Endothelial cell of umbilical vein (primary cell): ENCODE measurements around the gene IL4R. TPM values are rescaled to one million over a fixed set of nuclear protein-coding genes. Genes with fewer than 3 reads are reported as not detected.

ENCODE experiments used
- BruUV-seq: library from RNA; stranded (reverse); fragments of 400-500 nt; replicated peaks from 2 replicates; lab custom pipeline; 2021; lab: Mats Ljungman, UMichigan
- CTCF ChIA-PET: fragments of 300-600, 350-600 bp; sonication (Branson Sonifier 250); formaldehyde crosslinking; loops from one replicate; lab custom pipeline; 2021; ENCODE audit warnings: antibody characterized with exemption, inconsistent platforms; lab: Charles Lee
- POLR2A ChIA-PET: fragments of 300-600, 350-600 bp; sonication (Branson Sonifier 250); formaldehyde crosslinking; loops from one replicate; lab custom pipeline; 2021; ENCODE audit warnings: antibody characterized with exemption, inconsistent platforms; lab: Charles Lee
- DNase-seq: peaks from one replicate; pipeline ENCODE4 v3.0.0-alpha.2; 2011; ENCODE audit warnings: low read depth, low spot score
- FAIRE-seq: peaks from 2 replicates; lab custom pipeline; 2011; peaks lifted over from hg19 to GRCh38; lab: Jason Lieb, UNC
- H2AFZ ChIP-seq: 2 replicates; pipeline ENCODE4 v1.6.0; 2012; ENCODE audit warnings: low read depth, low read length, control low read depth, inconsistent platforms
- H3K27ac ChIP-seq: 2 replicates; pipeline ENCODE4 v1.5.1; 2011; ENCODE audit warnings: low read depth, mild to moderate bottlenecking, control low read depth, low read length, moderate library complexity; ENCODE audit not compliant: insufficient read depth
- H3K27me3 ChIP-seq, 2 experiments: 2 replicates each; pipeline versions ENCODE4 v1.6.0 to v1.6.1; 2011; ENCODE audit warnings: low read length in 2 of 2, mixed read lengths in 1 of 2; ENCODE audit not compliant: control insufficient read depth in 2 of 2, insufficient read depth in 2 of 2
- H3K36me3 ChIP-seq, 2 experiments: 2 replicates in 1 of 2; 3 replicates in 1 of 2; pipeline ENCODE4 v1.5.1; 2011; ENCODE audit warnings: low read length in 2 of 2, mild to moderate bottlenecking in 1 of 2, moderate library complexity in 1 of 2; ENCODE audit not compliant: control insufficient read depth in 2 of 2, insufficient read depth in 2 of 2; ENCODE audit errors: extremely low read depth in 1 of 2
- H3K4me1 ChIP-seq: 3 replicates; pipeline ENCODE4 v1.5.1; 2011; ENCODE audit warnings: mild to moderate bottlenecking, low read length; ENCODE audit not compliant: control insufficient read depth, insufficient read depth; ENCODE audit errors: extremely low read depth
- H3K4me2 ChIP-seq: 2 replicates; pipeline ENCODE4 v1.6.1; 2011; ENCODE audit warnings: low read length, control low read depth, mixed read lengths; ENCODE audit not compliant: insufficient read depth
- H3K4me3 ChIP-seq, 3 experiments: fragments of 200-600 bp in 1 of 3; sonication (generic), shearing (Covaris generic) in 1 of 3; replicated peaks in 1 of 3; 2 replicates each; pipeline ENCODE4 v1.5.1; 2011 to 2016; ENCODE audit warnings: control low read depth in 3 of 3, low read length in 3 of 3, mild to moderate bottlenecking in 2 of 3, inconsistent platforms in 1 of 3, low read depth in 1 of 3, moderate library complexity in 1 of 3; ENCODE audit not compliant: insufficient read depth in 1 of 3
- H3K79me2 ChIP-seq: 2 replicates; pipeline ENCODE4 v1.6.0; 2012; ENCODE audit warnings: low read length, inconsistent platforms; ENCODE audit not compliant: control insufficient read depth, insufficient read depth
- H3K9ac ChIP-seq: replicated peaks from 2 replicates; pipeline ENCODE3; 2011; ENCODE audit warnings: low read length, control low read depth; ENCODE audit not compliant: insufficient read depth; ENCODE audit errors: extremely low read depth
- H3K9me1 ChIP-seq: replicated peaks from 3 replicates; pipeline ENCODE4 v1.6.0; 2011; ENCODE audit warnings: mild to moderate bottlenecking, low read length; ENCODE audit not compliant: control insufficient read depth, insufficient read depth; ENCODE audit errors: extremely low read depth
- H3K9me3 ChIP-seq: replicated peaks from 2 replicates; pipeline ENCODE4 v1.5.1; 2012; ENCODE audit warnings: low read length, inconsistent platforms; ENCODE audit not compliant: control insufficient read depth, insufficient read depth
- H4K20me1 ChIP-seq: replicated peaks from 2 replicates; pipeline ENCODE3; 2011; ENCODE audit warnings: mild to moderate bottlenecking, low read length; ENCODE audit not compliant: control insufficient read depth, insufficient read depth; ENCODE audit errors: extremely low read depth
- EZH2 ChIP-seq: IDR thresholded peaks from 2 replicates; pipeline ENCODE4 v1.6.1; 2012; ENCODE audit warnings: borderline replicate concordance, low read depth, mild to moderate bottlenecking, moderate library complexity, low read length, inconsistent platforms; ENCODE audit not compliant: severe bottlenecking
- FOS ChIP-seq: IDR thresholded peaks from 2 replicates; pipeline ENCODE4 v1.6.1; 2011; ENCODE audit warnings: mild to moderate bottlenecking, low read length, moderate library complexity, borderline replicate concordance; ENCODE audit not compliant: insufficient read depth
- GATA2 ChIP-seq: IDR thresholded peaks from 2 replicates; pipeline ENCODE4 v1.7.0; 2011; ENCODE audit warnings: low read depth, mild to moderate bottlenecking, moderate library complexity, mixed read lengths, low read length; ENCODE audit not compliant: insufficient read length, insufficient read depth
- JUN ChIP-seq: IDR thresholded peaks from 2 replicates; pipeline ENCODE4 v1.6.1; 2011; ENCODE audit warnings: borderline replicate concordance, low read depth; ENCODE audit not compliant: insufficient read length, insufficient read depth
- MYC ChIP-seq: IDR thresholded peaks from one replicate; pipeline ENCODE4 v1.6.1; 2011; ENCODE audit warnings: mild to moderate bottlenecking, low read depth, low read length
- POLR2A ChIP-seq: IDR thresholded peaks from 2 replicates; pipeline ENCODE4 v1.6.1; 2012; ENCODE audit warnings: low read depth, mild to moderate bottlenecking, control low read depth, low read length
- POLR2AphosphoS5 ChIP-seq: IDR thresholded peaks from 2 replicates; pipeline ENCODE4 v1.6.1; 2012; ENCODE audit warnings: low read depth, mild to moderate bottlenecking, control low read depth, low read length, moderate library complexity; ENCODE audit not compliant: insufficient read depth
- dilution Hi-C: fragments of 300-500 bp; cut with MboI; formaldehyde crosslinking; loops from one replicate; pipeline ENCODE4 v1.15.0; 2019; ENCODE audit warnings: low sequenced_read_pairs; ENCODE audit not compliant: extremely low pct_ligation_motif_present
- intact Hi-C: fragments of 100-400 bp; cut with micrococcal nuclease; formaldehyde crosslinking; loops from one replicate; pipeline ENCODE4 v1.10.0; 2022
- polyA plus RNA-seq, 4 experiments: library from polyadenylated mRNA; depleted of rRNA in 3 of 4; stranded (reverse) in 3 of 4; unstranded in 1 of 4; fragments of >200 nt; gene quantifications; 2 replicates each; pipeline versions ENCODE4 v1.2.1 to v1.2.3, GENCODE V29; 2011 to 2012; ENCODE audit warnings: missing spikeins in 1 of 4
- total RNA-seq: library from RNA; stranded (reverse); gene quantifications from 2 replicates; pipeline ENCODE4 v1.2.3, GENCODE V29; 2021
- TF ChIP-seq, protein P1 (sequence below), 2 donors: IDR thresholded peaks; 1 replicate in 1 of 2; 2 replicates in 1 of 2; pipeline ENCODE4 v1.5.1; 2011; ENCODE audit warnings: low read length in 2 of 2, mild to moderate bottlenecking in 2 of 2, moderate library complexity in 2 of 2, control low read depth in 1 of 2, inconsistent platforms in 1 of 2, low read depth in 1 of 2; ENCODE audit not compliant: insufficient read depth in 1 of 2; ENCODE audit errors: extremely low read depth in 1 of 2
- TF ChIP-seq, protein P2 (sequence below): IDR thresholded peaks from 2 replicates; pipeline ENCODE4 v1.6.1; 2011; ENCODE audit not compliant: insufficient read depth, insufficient read length

The IL4R gene
- total and polyA plus RNA-seq, 2 donors (not counting 3 experiments of a cell fraction or from before 2014, with no cell fraction given), result 138 to 139 TPM

DNA sequence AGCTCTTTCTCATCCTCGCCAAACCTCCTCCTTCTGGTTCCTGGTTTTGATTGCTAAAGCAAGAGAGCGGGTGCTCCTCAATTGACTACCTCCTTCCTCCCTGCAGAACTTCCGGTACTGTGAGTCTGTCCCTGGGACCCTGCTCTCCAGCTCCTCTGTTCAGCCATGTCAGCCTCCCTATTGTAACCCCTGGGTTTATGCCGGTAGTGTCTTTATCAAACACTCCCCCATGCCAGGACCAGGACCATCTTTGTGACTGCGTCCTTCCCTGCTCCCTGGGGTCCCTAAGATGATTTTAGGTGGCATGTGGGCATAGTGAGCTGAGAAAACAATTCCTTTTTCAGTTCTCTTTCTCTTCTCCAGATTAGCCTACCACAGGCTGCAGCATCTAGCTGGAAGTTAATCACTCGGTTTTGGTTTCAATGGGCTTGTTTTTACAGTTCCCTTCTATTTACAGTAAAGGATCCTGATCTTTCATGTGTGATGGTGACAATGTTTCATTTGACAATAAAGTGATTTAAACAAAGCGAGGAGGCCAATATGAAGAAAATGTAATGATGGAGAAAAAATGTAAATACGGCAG lies 60.5 kb downstream of the IL4R start:
- Histone ChIP-seq H3K27ac (no peak overlapping the region), H3K79me2 (no peaks in the 10 kb centered on the region), H3K9ac (no peak overlapping the region), H3K9me1 (no peaks in the 10 kb centered on the region), H3K4me3 (no peak overlapping the region), H3K9me3 (no peaks in the 10 kb centered on the region), H4K20me1 (no peaks in the 10 kb centered on the region), H2AFZ (peak overlapping the region; percentile 65), H3K27me3 (no peaks in the 10 kb centered on the region), H3K4me2 (no peak overlapping the region), H3K4me1 (no peaks in the 10 kb centered on the region), H3K36me3 (no peaks in the 10 kb centered on the region)
- intact Hi-C loops (no loop called here), dilution Hi-C loops (no loop called here)
- POLR2A ChIA-PET, result no interaction called here
- DNase-seq (no peak), FAIRE-seq (no peak)
- TF ChIP-seq POLR2A (no peak), EZH2 (no peak), MYC (no peak), GATA2 (no peak), FOS (no peak), JUN (no peak), POLR2AphosphoS5 (no peak)
- TF ChIP-seq, protein P1, sequence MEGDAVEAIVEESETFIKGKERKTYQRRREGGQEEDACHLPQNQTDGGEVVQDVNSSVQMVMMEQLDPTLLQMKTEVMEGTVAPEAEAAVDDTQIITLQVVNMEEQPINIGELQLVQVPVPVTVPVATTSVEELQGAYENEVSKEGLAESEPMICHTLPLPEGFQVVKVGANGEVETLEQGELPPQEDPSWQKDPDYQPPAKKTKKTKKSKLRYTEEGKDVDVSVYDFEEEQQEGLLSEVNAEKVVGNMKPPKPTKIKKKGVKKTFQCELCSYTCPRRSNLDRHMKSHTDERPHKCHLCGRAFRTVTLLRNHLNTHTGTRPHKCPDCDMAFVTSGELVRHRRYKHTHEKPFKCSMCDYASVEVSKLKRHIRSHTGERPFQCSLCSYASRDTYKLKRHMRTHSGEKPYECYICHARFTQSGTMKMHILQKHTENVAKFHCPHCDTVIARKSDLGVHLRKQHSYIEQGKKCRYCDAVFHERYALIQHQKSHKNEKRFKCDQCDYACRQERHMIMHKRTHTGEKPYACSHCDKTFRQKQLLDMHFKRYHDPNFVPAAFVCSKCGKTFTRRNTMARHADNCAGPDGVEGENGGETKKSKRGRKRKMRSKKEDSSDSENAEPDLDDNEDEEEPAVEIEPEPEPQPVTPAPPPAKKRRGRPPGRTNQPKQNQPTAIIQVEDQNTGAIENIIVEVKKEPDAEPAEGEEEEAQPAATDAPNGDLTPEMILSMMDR (IDR thresholded peaks at IDR 0.05; ENCODE audit: extremely low read depth in 1 of 2, insufficient read depth in 1 of 2, low read depth in 1 of 2, low read length in 2 of 2), result no peak
- TF ChIP-seq, protein P2, sequence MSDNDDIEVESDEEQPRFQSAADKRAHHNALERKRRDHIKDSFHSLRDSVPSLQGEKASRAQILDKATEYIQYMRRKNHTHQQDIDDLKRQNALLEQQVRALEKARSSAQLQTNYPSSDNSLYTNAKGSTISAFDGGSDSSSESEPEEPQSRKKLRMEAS, result no peak
- BruUV-seq, result no TSS peak
- CTCF ChIA-PET, result interaction anchor here (0.7 to 3.2 kb wide), 7 partner anchors 14 to 265 kb away, joined by 3 to 29 read pairs (median 5); no protein-coding TSS in a partner anchor
